NCI-H345 (cell line): ENCODE measurements around the gene RNPS1.
"Not testable (repeated sequence)": the region's sequence is repeated elsewhere in the genome, so short reads cannot be mapped to it uniquely, and the experiment has no call there.

Experiments
- DNase-seq: peaks from one replicate; lab custom pipeline; 2025; lab: John Stamatoyannopoulos, UW

RNPS1 gene

GRCh38 chr16:2257726-2258125, 10.2 kb downstream of the RNPS1 start:
- DNase-seq = no peak

- no peak for DNase-seq
These were observed 11.3 kb downstream of the RNPS1 start for GRCh38 chr16:2256531-2257140.

- DNase-seq = no peak
These were observed 14.6 kb downstream of the RNPS1 start for GRCh38 chr16:2253293-2253692.

- DNase-seq = no peak
These were observed 15.1 kb downstream of the RNPS1 start for GRCh38 chr16:2252806-2253148.

- DNase-seq = peak; percentile 93
These were observed 16.4 kb downstream of the RNPS1 start, which contains the start of gene ECI1 for GRCh38 chr16:2251296-2252111. Gene ECI1 (minus strand): TSS chr16:2251587. CDS start chr16:2251566, 21 bp downstream.

- no peak for DNase-seq
These were observed 17.2 kb downstream of the RNPS1 start for GRCh38 chr16:2250652-2251295.

GRCh38 chr16:2246301-2246885, 21.5 kb downstream of the RNPS1 start:
- DNase-seq = no peak

- no peak for DNase-seq
These were observed 22.8 kb downstream of the RNPS1 start for GRCh38 chr16:2244926-2245795.

- DNase-seq = no peak
These were observed 23.6 kb downstream of the RNPS1 start for GRCh38 chr16:2244301-2244700.

- no peak for DNase-seq
These were observed 24.1 kb downstream of the RNPS1 start for GRCh38 chr16:2243781-2244180.

GRCh38 chr16:2243031-2243528, 24.8 kb downstream of the RNPS1 start:
- no peak for DNase-seq

- DNase-seq = no peak
These were observed 25.3 kb downstream of the RNPS1 start for GRCh38 chr16:2242598-2242997.

GRCh38 chr16:2240331-2240730, 27.6 kb downstream of the RNPS1 start:
- DNase-seq = not testable (repeated sequence)

GRCh38 chr16:2238838-2239675, 28.9 kb downstream of the RNPS1 start:
- no peak for DNase-seq

GRCh38 chr16:2238150-2238837, 29.6 kb downstream of the RNPS1 start:
- DNase-seq = no peak

GRCh38 chr16:2237493-2238149, 30.3 kb downstream of the RNPS1 start:
- no peak for DNase-seq

GRCh38 chr16:2237102-2237482, 30.8 kb downstream of the RNPS1 start:
- no peak for DNase-seq

- DNase-seq = no peak
These were observed 31.4 kb downstream of the RNPS1 start, which contains the start of gene DNASE1L2 for GRCh38 chr16:2236337-2237101. Gene DNASE1L2 (plus strand): TSS chr16:2236444. CDS start chr16:2236817, 373 bp downstream.
